ENCODE data around the gene PXT1.
"Not testable (repeated sequence)": the region's sequence is repeated elsewhere in the genome, so short reads cannot be mapped to it uniquely, and the experiment has no call there.

The PXT1 gene, protein sequence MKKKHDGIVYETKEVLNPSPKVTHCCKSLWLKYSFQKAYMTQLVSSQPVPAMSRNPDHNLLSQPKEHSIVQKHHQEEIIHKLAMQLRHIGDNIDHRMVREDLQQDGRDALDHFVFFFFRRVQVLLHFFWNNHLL

DNA sequence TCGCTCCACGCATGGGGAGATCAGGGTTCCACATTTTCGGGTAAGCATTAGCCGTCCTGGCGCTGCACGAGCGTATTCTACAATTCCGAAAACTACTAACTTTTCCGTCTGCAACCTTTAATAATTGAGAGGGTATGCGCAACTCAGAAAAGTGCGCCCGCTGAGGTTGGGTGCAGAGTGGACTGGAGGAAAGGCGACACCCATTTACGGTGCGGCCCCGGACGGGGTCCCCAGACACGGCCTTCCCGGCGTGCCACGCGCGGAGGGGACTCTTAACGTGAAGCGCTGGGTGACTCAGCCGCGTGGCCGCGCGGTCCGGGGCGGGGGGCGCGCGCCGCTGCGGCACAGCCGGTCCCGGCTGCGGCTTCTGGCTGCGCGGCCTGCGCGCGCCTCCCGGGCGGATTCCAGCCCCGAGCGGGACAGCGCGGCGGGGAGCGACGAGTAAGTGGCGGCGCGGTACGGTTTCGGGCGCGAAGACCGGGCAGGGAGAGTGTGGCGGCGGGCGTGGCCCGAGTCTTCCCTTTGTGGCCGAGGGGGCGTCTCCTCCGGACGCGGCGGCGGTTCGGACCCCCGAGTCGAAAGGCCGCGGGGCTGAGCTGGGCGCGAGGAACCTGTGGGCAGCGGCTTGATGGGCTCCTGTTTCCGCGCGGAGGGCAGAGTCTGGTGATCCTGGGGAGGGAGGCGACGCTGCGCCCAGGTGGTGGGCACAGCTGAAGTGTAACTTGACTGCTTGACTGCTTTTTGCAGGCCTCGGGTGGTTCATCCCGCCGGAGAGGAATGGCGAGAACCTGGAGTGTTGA, at the start of gene PXT1, which contains the start of gene KCTD20:
PXT1 (minus strand) TSS at position 184 of the 800 bp plus-strand sequence. CDS start 16,772 bp downstream, outside the sequence.
KCTD20 (plus strand) TSS at position 330 of the 800 bp plus-strand sequence. CDS start 27,098 bp downstream, outside the sequence.
- peak; percentile 93 for DNase-seq

DNA sequence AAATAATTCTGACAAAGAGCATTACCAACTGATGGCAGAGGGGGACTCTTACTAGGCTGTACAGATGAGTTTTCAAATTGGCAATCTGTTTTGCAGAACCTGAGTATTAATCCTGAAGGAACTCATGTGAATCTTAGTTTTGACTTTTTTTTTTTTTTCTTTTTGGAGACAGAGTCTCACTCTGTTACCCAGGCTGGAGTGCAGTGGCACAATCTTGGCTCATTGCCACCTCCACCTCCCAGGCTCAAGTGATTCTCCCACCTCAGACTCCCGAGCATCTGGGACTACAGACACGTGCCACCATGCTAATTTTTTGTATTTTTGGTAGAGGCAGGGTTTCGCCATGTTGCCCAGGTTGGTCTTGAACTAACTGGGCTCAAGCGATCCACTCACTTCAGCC, 49.4 kb upstream of the PXT1 start:
- DNase-seq = no peak

DNA sequence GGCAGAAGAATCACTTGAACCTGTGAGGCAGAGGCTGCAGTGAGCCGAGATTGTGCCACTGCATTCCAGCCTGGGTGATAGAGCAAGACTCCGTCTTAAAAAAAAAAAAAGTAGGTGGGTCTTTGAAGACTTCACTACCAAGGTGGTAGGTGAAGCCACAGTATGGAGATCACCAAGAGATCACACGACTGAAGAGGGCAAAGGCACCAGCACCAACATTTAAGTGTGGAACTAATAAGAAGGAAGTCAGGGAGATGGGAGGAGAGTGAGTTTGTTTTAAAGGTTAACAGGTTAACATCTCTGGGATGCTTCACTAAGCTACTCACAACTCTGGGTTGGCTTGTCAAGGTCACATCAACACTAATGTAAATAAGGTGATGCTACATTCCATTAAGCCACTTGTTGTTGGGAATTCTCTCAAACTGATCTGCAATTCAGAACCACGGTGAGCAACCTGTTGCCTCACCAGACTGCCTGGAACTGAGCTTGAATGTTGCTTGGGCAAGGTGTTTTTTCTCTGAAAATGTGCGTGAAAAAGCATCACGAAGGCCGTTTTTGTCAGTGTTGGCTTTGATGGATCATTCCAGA, 48.8 kb upstream of the PXT1 start:
- no peak for DNase-seq

DNA sequence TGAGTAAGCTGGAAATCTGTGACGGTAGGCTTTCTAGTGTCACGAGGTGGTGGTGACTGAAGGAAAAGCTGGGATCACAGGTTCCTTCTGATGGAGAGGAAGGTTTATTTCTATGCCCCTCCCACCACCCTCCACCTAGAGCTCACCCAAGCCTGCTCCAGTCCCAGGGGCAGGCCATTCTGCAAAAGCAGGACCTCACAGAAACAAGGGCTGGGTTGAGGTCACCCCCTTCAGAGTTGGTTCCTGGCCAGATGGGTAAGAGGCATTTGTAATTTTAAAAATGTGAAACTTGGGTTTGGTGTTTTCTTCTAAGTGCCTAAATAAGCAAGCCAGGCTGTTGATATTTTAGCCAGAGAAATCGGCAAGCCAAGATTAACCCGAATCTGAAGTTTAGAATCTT, 46.8 kb upstream of the PXT1 start:
- no peak for DNase-seq

DNA sequence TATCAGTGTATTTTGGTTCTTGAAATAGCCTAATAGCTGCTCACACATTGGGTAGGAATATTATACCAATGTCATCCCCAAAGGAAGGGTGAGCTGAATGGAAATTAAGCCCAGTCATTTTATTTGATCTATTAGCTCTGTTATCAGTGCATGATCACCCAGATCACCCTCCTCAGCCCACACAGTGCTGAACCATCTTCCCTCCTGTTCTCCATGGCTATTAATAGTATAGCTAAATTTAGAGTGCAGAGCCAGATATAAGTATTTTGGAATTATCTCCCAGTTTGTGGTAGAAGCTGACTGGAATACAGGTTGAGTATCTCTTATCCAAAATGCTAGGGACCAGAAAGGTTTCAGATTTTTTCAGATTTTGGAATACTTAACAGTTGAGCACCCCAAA, 45.6 kb upstream of the PXT1 start:
- no peak for DNase-seq

DNA sequence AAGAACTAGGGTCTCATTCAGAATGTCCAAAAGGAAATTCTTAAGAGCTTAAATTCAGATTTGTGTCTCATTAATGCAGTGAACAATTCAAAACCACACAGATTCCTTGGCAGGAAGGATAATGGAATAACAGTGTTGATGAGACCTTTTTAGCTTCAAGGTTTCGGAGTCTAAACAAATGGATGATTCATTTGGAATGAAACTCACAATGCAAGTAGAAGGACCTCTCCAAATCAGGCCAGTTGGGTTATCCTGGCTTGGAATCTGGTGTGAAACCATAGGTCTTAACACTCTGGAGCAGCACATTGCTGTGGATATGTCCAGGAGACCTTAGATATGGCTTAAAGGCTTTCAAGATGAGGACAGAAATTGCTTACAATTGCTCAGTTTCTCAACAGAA, 45.0 kb upstream of the PXT1 start:
- no peak for DNase-seq

DNA sequence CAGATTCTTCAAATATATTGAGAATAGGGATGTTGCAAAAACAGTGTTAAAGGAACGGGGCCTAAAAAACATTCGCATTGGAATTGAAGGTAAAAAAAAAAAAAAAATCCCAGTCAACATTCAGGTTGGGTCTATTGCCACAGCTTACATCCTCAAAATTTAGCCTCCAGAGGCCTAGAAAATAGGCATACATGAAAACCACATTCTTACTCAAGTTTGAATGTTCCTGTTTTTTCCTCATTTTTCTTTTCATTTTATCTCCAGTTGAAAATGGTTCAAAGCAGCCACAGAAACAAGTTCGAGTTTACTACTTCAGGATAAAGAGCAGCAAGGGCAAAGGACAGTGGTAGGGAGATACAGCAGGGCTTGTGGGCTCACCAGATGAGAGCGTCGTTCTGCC, 42.1 kb upstream of the PXT1 start:
- no peak for DNase-seq

DNA sequence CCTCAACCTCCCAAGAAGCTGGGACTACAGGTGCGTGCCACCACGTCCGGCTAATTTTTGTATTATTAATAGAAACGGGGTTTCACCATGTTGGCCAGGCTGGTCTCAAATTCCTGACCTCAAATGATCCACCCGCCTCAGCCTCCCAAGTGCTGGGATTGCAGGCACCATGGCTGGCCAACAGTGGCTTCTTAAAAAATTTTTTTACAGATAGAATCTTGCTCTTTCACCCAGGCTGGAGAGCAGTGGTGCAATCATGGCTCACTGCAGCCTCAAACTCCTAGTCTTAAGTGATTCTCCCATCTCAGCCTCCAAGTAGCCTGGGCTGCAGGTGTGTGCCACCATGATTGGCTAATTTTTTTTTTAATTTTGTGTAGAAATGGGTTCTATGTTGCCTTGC, 40.7 kb upstream of the PXT1 start:
- DNase-seq = not testable (repeated sequence)

DNA sequence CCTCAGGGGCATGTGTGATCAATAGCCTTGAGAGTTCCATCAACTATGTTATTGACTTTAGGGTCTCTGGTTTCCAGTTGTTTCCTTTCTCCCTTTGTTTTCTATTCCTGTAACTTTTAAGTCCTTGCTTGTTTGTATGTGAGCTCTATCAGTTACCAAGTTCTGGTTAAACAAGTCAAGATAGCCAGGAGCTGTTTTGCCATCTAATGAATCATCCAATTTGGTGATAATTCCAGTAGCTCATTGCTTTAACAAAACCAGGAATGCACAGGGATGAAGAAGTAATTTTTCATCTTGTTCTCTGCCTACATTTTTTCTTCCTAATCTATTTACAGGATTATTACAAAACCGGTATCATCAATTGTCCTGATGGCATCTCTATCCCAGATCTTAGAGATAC, 36.6 kb upstream of the PXT1 start:
- no peak for DNase-seq

DNA sequence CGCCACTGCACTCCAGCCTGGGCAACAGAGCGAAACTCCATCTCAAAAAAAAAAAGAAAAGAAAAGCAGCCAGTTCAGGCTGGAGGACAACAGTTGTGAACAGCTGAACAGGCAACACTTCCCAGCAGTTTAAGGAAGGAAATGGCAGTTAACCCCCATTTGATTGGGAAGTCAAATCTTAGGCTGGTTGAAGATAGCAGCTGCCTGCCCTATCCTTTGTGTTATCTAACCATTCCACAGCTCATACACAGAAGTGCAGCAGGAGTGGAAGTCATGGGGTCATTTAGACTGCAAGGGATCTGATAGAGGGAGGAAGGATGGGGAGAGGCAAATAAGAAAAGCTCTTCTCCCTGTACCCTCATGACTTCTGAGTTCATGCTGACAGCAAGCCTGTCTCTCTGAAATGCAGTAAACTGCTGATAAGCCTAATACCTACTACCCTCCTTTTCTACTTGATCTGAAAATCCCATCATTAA, 35.4 kb upstream of the PXT1 start:
- DNase-seq = no peak

DNA sequence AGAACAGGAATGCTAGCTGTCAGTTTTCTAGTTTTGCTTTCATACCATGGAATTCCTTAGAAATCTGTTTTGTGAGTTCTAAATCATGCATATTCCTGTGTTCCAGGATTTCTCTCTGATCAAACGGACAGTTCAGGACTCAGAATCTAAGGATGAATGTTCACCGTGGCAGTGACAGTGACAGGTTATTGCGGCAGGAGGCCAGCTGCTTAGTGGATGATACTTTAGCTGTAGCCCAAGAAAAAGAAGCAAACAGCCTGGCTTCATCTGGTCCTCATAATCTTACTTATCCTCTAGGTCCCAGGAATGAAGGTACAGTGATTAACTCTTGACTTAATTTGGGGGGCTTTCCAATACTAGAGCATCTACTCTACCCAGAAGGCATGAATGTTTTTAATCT, 27.3 kb upstream of the PXT1 start:
- no peak for DNase-seq

DNA sequence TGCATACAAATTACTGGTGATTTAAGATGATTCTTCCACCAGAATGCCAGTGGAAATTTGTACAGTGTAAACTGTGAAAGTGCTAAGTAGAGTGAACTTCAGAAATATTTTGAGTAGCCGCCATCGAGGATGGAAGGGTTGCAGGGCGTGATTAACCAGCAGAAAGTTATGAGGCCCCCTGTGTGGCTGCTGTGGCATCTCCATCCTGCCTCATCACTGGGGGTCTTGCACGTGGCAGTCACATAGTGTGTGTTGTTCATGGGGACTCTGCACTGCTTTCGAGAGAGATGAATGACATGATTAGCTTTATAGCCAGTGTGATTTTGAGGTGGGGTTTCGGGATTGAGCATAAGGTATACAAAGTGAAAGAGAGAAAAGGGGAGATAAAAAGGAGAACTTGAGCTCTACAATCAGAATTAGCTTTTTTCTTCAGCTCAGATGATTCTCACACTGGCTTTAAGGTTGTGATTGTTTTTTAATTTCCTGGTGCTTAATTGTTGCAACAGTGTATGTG, 26.6 kb upstream of the PXT1 start:
- DNase-seq = no peak

DNA sequence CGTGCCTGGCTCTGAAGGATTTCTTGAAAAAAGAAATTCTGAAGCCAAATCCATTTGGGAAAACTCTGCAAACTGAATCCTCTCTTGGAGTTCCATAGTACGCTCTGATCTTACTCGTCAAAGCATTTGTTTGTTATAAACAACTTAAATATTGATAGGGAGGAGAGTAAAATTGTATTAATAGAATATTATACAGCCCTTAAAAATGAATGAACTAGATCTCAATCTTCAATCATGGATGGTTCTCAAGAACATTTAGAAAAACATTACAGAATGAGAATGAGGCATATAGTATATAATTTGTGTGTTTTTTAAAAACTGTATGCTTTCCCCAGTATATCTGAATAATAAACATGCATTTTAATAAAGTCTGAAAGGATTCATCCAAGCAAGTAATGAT, 25.0 kb upstream of the PXT1 start:
- DNase-seq = no peak

DNA sequence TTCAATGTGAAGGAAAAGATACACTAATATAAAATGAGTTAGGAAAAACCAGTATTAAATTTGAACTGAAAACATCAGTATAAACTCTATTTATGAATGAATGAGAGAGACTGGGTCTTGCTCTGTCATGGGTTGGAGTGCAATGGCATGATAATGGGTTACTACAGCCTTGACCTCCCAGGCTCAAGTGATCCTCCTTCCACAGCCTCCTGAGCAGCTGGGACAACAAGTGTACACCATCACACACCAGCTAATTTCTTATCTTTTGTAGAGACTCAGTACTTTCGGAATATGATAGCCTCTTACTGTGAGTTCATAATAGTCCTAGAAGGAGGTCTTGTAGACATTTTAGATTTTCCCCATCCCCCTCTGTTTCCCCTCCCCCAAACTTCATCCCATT, 21.6 kb upstream of the PXT1 start:
- DNase-seq = no peak

DNA sequence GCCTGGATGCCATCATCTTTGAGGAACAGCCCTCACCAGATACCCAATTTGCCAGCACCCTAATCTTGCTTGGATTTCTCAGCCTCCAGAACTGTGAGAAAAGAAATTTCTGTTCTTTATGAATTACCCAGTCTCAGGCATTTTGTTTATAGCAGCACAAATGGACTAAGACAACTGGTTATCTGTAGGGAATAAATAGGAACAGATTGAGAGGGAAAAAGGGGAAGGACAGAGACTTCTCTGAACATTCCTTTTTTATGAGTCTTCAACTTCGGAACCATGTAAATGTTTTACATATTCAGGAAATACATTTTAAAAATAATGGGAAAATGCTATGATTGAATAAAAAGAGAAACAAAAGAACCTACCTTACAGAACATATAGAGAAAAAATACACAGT, 21.0 kb upstream of the PXT1 start:
- DNase-seq = no peak

DNA sequence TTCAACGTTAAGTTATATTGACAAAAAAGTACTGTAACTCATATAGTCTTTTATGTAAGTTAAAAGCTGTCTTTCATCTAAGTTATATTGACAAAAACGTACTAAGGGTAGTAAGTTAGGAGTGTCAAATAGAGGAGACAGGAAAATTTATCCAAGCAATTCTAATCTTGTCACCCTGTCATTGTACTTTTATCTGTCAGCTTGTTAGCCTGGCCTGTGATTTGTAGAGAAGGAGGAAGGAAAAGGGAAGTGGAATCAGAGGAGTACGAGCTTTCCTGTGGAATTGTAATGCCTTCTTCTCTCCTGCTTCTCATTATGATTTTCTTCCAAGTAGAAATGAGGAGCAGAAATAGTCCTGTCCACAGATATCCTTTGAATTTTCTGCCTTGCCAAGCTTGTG, 19.0 kb upstream of the PXT1 start:
- DNase-seq = no peak

DNA sequence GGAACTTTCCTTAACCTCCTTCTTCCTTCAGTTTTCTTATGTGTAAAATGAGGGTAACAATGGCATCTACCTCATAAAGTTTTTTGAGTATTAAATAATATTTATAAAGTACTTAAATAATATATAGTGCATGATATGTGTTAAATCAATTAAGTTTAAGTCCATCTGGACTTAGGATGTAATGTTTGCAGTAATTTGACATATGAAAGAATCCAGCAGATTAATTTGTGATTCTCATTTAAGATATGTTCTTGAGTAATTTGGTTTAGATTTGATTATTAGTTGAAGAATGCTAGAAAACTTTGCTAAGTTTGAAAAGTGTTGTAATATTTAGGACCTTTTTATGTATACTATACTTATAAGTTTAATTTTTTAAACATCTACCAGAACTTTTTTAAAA, 18.3 kb upstream of the PXT1 start:
- DNase-seq = no peak

DNA sequence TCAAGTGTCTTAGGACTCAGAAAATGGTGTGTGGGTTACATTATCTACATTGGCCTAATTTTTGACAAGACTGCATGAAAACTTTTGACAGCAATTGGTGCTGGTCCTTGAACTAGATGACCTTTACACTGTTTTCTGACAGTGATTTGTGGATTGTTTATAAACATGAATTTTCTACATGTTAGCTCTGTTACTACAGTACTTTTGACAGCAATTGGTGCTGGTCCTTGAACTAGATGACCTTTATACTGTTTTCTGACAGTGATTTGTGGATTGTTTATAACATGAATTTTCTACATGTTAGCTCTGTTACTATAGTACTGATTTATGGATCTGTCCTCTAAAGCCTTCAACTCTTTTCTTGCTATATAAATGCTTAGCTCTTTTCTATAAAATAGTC, 16.8 kb upstream of the PXT1 start:
- DNase-seq = no peak

DNA sequence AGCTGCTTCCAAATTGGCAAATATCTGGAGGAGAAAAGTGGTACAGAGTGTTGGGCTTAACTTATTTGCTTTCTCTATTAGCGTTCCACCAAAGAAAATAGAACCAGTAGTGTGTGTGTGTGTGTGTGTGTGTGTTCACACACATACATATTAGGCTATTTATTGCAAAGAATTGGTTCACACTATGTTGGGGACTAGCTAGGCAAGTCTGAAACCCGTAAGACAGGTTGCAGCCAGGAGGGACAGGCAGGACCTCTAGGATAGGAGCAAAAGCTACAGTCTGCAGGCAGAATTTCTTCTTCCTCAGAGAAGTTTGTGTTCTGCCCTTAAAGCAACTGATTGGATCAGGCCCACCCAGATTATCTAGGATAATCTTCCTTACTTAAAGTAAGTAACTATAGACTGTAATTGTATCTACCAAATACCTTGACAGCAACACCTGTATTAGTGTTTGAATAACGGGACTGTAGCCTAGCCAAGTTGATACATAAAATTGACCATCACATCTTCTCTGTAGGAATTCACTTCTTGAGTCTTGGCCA, 12.9 kb upstream of the PXT1 start:
- no peak for DNase-seq

DNA sequence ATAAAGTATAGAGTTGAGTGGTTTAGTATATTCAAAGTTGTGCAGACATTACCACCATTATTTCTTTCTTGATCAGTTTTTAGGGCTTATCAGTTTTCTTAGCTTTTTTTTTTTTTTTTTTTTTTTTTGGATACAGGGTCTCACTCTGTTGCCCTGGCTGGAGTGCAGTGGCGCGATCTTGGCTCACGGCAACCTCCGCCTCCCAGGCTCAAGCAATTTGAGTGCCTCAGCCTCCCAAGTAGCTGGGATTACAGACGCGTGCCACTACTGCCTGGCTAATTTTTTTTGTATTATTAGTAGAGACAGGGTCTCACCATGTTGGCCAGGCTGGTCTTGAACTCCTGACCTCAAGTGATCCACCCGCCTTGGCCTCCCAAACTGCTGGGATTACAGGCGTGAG, 10.2 kb upstream of the PXT1 start:
- not testable (repeated sequence) for DNase-seq

DNA sequence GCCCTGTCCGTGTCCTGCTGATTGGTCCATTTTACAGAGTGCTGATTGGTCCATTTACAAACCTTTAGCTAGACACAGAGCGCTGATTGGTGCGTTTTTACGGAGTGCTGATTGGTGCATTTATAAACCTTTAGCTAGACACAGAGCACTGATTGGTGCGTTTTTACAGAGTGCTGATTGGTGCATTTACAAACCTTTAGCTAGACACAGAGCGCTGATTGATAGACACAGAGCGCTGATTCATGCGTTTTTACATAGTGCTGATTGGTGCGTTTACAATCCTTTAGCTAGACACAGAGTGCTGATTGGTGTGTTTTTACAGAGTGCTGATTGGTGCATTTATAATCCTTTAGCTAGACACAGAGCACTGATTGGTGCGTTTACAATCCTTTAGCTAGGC, 6.5 kb upstream of the PXT1 start:
- DNase-seq = not testable (repeated sequence)

DNA sequence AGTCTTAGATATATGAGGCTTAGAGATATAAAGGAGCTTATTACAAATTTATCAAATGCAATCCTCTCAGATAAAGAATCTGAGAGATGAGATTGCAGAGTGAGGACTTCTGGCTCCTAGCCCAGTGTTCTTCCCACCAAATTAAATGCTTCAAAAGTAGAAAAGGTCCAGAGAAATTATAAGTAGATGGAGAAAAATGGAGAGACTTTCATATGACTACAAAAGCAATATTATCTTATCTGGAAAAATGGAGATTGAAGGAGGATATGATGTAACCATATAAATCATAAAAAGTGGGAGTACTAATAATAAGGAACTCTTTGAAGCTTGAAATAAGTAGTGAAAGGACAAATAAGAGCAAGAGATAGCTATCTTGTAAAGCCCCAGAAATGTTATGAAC, 3.0 kb upstream of the PXT1 start:
- DNase-seq = no peak

DNA sequence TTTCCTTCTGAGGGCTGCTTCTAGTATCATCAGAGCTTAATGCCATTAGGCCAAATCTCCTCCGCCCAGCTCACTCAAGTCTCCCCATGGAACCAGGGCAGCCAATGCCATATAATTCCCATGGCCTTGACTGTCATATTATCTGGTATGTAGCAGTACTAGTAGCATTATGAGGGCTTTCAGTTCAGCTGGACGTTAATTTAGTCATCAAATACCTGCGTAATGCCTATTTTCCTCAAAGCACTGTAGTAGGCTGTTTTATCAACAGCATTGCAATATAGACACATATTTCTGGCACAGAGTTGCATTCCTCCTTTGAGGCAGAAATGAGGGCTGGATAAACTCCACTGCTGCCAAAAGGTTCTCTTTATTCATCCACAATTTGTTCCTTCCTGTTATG, 1.8 kb upstream of the PXT1 start:
- DNase-seq = no peak
